GM21576 (cell line): ENCODE results near the gene AFF1.
A peak's percentile ranks its signal among the peaks of the same experiment; 100 is the strongest.

Source experiments
- ATAC-seq: cut with Tn5 transposase; IDR thresholded peaks from one replicate; pipeline ENCODE4 v1.9.1; 2021; ENCODE audit warnings: mild to moderate bottlenecking, moderate library complexity; ENCODE audit not compliant: unreplicated experiment

AFF1 gene, protein sequence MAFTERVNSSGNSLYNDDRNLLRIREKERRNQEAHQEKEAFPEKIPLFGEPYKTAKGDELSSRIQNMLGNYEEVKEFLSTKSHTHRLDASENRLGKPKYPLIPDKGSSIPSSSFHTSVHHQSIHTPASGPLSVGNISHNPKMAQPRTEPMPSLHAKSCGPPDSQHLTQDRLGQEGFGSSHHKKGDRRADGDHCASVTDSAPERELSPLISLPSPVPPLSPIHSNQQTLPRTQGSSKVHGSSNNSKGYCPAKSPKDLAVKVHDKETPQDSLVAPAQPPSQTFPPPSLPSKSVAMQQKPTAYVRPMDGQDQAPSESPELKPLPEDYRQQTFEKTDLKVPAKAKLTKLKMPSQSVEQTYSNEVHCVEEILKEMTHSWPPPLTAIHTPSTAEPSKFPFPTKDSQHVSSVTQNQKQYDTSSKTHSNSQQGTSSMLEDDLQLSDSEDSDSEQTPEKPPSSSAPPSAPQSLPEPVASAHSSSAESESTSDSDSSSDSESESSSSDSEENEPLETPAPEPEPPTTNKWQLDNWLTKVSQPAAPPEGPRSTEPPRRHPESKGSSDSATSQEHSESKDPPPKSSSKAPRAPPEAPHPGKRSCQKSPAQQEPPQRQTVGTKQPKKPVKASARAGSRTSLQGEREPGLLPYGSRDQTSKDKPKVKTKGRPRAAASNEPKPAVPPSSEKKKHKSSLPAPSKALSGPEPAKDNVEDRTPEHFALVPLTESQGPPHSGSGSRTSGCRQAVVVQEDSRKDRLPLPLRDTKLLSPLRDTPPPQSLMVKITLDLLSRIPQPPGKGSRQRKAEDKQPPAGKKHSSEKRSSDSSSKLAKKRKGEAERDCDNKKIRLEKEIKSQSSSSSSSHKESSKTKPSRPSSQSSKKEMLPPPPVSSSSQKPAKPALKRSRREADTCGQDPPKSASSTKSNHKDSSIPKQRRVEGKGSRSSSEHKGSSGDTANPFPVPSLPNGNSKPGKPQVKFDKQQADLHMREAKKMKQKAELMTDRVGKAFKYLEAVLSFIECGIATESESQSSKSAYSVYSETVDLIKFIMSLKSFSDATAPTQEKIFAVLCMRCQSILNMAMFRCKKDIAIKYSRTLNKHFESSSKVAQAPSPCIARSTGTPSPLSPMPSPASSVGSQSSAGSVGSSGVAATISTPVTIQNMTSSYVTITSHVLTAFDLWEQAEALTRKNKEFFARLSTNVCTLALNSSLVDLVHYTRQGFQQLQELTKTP

DNA sequence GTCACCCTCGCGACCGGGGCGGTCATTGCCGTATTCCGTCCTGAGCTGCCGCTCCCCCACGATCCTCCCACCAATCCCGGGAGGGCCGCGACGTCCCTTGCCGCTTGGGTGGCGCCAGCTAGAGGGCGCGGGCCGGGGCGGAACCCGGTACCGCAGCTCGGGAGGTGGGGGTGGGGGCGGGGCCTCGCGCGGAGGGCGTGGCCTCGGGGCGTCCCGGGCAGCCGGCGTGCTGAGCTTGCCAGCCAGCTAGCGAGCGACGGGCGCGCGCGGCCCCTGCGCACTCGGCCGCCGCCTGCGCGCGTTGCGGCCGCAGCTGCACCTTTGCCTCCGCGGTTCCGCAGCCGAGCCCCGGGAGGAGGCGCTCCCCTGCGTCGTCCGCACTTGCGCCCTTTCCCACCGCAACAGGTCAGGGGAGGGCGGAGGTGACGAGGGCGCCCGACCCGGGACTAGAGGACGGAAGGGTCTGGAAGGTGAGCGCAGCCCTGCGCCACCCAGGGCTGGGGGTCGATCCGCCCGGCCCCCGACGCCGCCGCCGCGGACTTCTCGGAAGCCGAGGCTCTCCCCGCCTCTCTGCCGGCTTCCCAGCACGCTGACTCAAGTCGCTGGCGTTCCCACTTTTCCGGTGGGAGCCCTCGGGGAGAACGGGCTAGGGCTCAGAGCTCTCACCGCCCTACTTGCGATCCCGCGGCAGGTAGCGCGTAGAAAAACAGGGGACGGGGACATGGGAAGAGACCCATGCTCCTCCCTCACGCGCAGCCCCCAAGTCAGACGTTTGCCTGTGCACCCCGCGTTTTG lies at the start of gene AFF1:
Gene AFF1 (plus strand): TSS at position 241 of the 795 bp plus-strand sequence. CDS start 13,523 bp downstream, outside the sequence.
- ATAC-seq = peak; percentile 42

DNA sequence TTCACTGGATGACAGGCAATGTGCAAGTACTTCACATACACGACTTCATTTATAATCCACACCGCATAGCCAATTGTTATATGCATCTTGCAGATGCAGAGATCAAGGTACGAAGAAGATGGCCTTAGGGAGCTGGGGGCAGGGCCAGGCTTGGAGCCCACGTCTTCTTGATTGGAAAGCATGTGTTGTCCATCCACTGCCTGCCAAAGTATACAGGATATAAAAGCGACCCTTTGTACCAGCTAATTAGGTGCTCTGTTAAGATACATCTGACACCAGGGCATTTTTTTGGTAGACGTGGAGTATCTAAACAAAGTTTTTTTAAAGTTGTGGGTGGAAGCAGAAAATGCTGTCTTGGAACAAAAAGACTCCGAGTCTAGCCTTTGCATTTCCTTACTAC lies 44.0 kb upstream of the AFF1 start:
- ATAC-seq = no peak

DNA sequence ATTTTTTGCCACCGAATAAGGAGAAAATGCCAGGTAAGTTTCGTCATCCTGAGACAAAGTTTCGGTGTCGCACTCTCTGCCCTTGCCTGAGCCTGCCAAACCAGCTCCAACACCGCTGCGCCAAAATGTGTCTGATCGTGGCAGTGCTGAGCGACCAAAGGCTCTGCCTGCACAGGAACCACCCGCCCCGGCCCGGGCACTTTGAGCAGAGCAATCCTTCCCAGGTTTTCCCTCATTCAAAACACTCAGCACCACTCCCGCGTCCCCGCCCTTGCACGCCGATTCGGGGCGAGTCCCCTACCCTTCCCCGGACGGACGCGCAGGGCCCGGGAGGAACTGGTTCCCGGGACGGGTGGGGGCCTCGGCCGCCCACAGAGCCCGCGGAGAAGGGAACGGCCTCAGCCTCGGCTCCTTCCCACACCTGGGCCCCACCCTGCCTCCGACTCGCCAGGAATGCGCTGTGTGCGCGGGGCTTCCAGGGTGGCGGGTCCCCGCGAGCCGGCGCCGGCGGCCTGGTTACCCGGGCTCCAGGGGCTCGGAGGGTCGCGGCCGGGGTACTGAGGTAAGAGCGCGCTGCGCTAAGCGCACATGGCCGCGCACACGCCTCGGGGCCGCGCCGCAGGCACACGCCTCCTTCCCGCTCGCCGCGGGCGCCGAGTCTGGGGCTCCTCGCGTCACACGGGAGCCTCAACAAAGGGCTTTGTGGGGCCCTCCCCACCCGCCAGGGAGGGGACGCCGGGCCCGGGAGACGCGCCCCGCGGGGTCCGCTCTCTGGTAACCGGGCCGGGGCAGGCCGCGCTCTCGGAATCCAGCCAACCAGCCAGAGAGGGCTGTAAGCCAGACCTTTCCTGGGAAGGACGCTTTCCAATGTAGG lies 42.8 kb upstream of the AFF1 start, which contains the start of gene C4orf36:
Gene C4orf36 (minus strand): TSS at position 661 of the 874 bp plus-strand sequence. CDS start 902 bp downstream, outside the sequence.
- ATAC-seq = peak; percentile 47

DNA sequence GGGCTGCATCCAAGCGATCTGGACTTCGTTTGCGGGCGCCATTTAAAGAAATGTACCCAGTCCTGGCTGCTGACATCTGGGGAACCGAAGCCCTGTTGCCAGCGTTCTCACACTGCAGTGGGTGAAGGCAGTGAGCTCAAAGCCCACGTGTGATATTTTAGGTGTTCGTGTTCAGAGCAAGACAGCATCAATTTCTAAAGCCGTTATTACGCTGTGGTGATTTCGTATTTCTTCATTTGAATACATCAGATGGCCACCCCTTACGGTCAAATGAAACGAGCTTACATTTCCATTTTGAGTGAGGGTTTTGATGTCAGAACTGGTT lies 42.2 kb upstream of the AFF1 start:
- no peak for ATAC-seq

GRCh38 chr4:86893136-86893535 lies 41.7 kb upstream of the AFF1 start:
- no peak for ATAC-seq

GRCh38 chr4:86894455-86894854 lies 40.4 kb upstream of the AFF1 start:
- ATAC-seq = no peak

DNA sequence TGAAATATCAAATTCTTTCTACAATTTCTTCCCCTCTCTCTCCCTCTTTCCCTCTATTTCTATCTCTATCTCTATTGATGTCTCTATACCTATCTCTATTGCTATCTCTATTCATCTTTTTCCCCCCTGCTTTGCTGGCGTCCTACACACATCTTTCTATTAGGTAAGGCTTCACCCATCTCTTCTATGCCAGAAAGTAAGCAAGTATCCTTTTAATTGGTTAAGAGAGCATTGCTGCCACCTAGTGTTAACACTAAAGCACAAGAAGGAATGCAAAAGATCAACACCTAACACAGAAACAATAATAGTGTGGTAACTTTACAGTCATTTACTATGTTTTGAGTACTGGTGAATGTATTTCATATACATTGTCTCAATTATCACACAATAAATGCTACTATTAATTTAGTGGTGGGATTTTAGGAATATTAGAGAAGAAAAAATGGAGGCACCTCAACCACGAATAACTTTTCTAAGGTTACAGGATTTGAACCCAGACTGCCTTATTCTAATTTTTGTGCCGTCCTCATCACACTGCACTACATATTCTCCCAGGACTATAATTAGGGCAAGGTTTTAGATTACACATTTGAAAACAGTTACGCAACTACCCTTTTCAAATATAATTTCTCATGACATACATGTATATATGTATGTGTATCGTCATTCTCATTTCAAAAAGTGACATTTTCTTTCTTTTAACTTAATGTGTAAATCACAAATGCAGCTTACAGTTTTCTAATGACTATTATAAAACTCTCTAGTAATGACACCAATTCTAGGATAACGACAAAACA lies 38.9 kb upstream of the AFF1 start:
- no peak for ATAC-seq

DNA sequence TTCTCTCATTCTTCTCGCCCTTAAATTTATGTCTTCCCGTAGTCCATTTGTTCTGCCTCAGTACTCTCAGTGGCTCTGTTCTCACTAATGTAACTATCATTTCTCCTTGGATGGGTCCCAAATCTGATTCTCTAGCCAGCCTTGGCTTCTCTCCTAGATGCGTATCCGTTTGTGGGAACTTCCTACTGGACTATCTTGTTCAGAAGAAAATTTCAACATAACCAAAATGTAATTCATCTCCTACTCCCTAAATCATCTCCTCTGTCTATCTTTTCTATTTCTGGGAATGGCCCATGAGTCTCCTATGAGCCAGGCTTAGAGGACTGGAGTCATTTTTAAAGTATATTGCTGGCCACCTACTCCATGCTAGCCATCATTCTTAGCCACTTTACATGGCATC lies 38.2 kb upstream of the AFF1 start:
- ATAC-seq = no peak

- ATAC-seq = no peak
Measured at GRCh38 chr4:86898562-86898961, 36.2 kb upstream of the AFF1 start.

DNA sequence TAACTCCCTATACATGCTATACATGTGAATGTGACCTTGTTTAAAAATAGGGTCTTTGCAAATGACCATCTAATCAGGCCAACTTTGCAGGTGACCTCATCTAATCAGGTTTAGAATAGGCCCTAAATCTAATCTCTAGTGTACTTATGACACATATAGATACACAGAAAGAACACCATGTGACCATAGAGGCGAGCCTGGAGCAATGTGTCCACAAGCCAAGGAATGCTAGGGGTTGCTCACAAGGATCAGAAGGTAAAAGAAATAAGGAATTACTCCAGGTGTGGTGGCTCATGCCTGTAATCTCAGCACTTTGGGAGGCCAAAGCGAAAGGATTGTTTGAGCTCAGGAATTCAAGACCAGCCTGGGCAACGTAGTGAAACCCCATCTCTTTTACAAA lies 32.9 kb upstream of the AFF1 start:
- no peak for ATAC-seq

GRCh38 chr4:86908251-86908657 lies 26.6 kb upstream of the AFF1 start:
- no peak for ATAC-seq

DNA sequence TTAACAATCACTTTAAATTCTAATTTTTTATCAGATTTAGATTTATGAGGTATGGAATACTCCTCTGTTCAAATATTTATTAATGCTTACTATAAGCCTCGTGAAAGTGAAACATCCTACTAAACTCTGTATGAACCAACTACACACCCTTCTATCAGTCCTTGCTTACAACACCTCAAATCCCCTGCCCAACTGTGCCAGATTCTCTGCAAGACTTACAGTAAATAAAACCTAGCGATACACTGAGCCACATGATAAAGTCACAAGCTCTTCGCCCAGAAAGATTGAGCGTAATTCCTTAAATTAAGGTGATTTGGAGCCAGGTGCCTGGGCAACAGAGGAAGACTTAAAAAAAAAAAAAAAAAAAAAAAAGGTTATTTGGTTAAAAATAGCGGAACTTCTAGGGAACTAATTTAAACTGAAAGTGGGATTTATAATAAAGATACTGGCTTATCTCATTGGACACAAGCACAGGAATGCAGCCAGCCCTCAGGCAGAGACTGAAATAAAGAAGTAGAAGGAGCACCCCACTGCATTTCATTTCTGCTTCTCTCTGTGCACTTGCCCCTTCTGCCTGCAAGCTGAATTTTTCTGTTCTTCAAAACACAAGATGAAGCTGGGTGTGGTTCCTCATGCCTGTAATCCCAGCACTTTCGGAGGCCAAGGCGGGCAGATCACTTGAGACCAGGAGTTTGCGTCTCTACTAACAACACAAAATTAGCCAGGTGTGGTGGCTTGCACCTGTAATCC lies 25.1 kb upstream of the AFF1 start:
- no peak for ATAC-seq

GRCh38 chr4:86910369-86910768 lies 24.4 kb upstream of the AFF1 start:
- no peak for ATAC-seq

- ATAC-seq = no peak
Measured at GRCh38 chr4:86910820-86911684, 23.8 kb upstream of the AFF1 start.

DNA sequence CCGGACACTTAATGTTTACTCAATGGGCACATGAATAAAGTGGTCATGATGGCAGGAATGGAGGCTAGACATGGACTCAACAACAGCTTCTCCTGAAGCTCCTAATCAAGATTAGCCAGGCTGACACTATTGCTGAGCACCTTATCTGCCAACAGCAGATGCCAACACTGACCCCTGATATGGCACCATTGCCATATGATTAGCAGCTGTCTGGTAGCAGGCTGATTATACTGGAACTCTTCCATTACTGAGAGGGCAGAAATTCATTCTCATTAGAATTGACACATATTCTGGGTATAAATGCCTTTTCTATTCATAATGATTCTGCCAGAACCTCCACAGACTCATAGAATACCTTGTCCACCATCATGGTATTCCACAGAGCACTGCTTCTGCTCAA lies 18.4 kb upstream of the AFF1 start:
- no peak for ATAC-seq

DNA sequence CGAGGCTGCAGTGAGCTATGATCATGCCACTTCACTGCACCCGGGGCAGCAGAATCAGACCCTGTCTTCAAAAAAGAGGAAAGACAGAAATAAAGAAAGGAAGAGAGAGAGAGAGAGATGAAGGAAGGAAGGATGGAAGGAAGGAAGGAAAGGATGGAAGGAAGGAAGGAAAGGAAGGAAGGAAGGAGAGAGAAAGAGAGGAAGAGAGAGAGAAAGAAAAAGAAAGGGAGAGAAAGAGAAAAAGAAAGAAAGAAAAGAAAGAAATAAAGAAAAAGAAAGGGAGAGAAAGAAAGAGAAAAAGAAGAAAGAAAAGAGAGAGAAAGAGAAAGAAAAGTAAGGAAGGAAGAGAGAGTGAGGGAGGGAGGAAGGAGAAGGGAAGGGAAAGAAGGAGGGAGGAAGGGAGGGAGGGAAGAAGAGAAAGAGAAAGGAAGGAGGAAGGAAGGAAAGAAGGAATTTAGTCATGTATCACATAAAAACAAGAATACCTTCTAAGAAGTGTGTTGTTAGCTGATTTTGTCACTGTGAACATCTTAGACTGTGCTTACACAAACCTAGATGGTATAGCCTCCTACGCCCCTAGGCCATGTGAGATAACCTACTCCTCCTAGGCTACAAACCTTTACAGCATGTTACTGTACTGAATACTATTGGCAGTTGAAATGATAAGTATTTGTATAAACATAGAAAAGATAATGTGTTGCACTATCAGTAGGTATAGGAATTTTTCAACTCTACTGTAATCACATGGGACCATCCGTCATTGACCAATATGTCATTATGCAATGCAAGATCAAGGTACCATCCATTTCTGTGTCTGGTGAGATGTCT lies 17.4 kb upstream of the AFF1 start:
- no peak for ATAC-seq
